ENCODE measurements around the gene DOCK4. TPM values are rescaled to one million over a fixed set of nuclear protein-coding genes. Genes with fewer than 3 reads are reported as not detected.

DOCK4 gene
- total RNA-seq, 1 donor from 2014 or later: 43.5 TPM

DNA sequence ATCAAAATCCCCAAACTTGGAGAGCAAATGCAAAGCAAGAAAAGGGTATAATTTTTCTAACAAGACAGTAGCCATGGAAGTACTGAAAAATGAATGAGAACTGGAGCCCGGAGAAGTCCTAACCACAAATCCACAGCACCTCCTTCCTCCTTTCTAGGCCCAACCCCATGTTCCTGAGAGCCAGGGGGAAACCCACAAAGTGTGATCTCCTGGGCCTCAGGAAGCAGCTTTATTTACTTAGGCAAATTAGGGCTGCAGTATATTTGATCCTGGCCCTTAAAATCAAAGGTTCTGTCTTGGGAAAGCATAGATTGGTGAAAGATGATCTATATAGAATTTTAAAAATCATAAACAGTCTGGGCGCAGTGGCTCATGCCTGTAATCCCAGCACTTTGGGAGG lies 103.0 kb downstream of the DOCK4 start:
- H3K4me3 ChIP-seq: no peak overlapping the region
- H3K36me3 ChIP-seq: no peaks in the 10 kb centered on the region
- peaks cover 0 to 3% of the 10 kb centered on the region in 2 donors for H3K4me1 ChIP-seq
- no peaks in the 10 kb centered on the region for H3K27me3 ChIP-seq
- no peak for DNase-seq (ENCODE audit: low spot score in 2 of 2)
- intact Hi-C loops (cut with DNase I): no loop called here
- H3K27ac ChIP-seq: no peak overlapping the region
- no peaks in the 10 kb centered on the region for H3K9me3 ChIP-seq
- no peak for TF ChIP-seq CTCF (IDR thresholded peaks at IDR 0.05)

DNA sequence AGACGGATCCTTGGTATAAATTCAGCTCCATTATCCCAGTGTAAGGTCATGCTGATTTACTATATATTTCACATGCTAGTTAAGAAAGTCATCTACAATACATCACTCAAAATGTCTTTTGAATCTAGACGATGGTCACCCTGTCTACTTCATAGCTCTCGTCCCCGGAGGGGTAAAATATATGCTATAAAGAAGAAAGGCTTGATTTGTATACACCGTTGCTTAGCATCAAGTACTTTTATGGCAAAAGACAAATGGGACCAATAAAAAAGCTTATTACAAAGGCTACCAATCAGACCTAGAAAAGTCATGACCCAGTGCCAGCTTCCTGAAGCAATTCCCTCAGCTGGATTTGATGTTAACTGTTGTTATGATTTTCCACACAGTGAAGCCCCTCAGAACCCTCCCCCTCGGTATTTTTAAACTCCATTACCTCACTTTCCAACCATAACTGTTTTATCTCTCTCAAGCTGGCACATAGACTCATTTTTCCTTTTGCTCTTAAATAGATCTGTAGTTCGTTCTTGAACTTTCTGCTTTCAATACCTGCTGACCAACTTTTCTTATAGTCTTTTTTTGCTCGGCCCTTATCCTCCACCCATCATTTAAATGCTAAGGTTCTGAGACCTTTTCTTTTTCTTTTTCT lies 104.9 kb downstream of the DOCK4 start:
- intact Hi-C loops (cut with DNase I): no loop called here
- H3K36me3 ChIP-seq: no peaks in the 10 kb centered on the region
- no peak for DNase-seq (ENCODE audit: low spot score in 2 of 2)
- H3K27me3 ChIP-seq: no peaks in the 10 kb centered on the region
- no peak for TF ChIP-seq CTCF (IDR thresholded peaks at IDR 0.05)
- no peaks in the 10 kb centered on the region for H3K4me1 ChIP-seq
- H3K27ac ChIP-seq: peak overlapping the region in 1 of 2 donors; percentile 12
- no peaks in the 10 kb centered on the region for H3K9me3 ChIP-seq
- H3K4me3 ChIP-seq: no peak overlapping the region

GRCh38 chr7:112097524-112097923 lies 108.7 kb downstream of the DOCK4 start:
- no peak for DNase-seq (ENCODE audit: low spot score in 2 of 2)
- Histone ChIP-seq H3K4me1 (no peaks in the 10 kb centered on the region), H3K4me3 (no peak overlapping the region), H3K9me3 (no peaks in the 10 kb centered on the region), H3K36me3 (no peaks in the 10 kb centered on the region), H3K27me3 (no peaks in the 10 kb centered on the region), H3K27ac (no peak overlapping the region)
- intact Hi-C loops (cut with DNase I): no loop called here
- TF ChIP-seq CTCF (IDR thresholded peaks at IDR 0.05): no peak

GRCh38 chr7:112093409-112093808 lies 112.8 kb downstream of the DOCK4 start:
- no peak for TF ChIP-seq CTCF (IDR thresholded peaks at IDR 0.05)
- Histone ChIP-seq H3K9me3 (no peaks in the 10 kb centered on the region), H3K4me3 (no peak overlapping the region)

DNA sequence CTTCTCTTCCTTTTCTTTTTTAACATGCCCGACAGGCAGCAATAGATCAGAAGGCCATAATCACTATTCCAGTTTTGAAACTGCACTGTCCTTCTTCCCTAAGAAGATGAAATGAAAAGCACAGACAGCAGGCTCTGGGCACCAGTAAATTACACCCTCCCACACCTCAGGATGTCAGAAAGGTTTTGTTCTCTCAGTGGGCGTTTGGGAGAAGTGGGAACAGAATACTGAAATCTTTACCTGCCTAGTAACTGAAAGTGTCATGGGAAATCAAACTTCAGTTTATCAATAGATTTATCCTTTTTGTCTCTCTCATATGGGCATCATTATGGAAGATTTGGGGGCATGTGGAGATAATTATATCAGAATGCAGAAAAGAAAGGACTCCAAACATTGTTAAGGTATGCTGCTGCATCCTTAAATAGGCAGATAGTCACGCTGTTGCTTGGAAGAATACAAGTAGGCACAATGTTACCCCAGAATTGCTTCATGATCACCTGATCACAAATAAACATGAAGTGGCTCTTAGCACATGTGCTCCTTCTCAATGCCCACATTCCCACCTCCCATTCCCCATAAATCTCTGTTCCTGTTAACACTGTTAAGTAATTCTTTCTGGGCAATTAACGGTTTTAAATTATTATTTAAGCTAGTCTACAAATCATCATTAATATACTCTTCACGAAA lies 113.3 kb downstream of the DOCK4 start:
- Histone ChIP-seq H3K36me3 (no peaks in the 10 kb centered on the region), H3K27me3 (no peaks in the 10 kb centered on the region), H3K4me3 (no peak overlapping the region), H3K4me1 (no peaks in the 10 kb centered on the region), H3K27ac (no peak overlapping the region), H3K9me3 (no peaks in the 10 kb centered on the region)
- no peak for TF ChIP-seq CTCF (IDR thresholded peaks at IDR 0.05)
- intact Hi-C loops (cut with DNase I): no loop called here
- DNase-seq (ENCODE audit: low spot score in 2 of 2): no peak

More at GRCh38 chr7:112093409-112093808, 112.8 kb downstream of the DOCK4 start:
- H3K4me1 ChIP-seq: no peaks in the 10 kb centered on the region
- intact Hi-C loops (cut with DNase I): no loop called here
- no peaks in the 10 kb centered on the region for H3K36me3 ChIP-seq
- no peaks in the 10 kb centered on the region for H3K27me3 ChIP-seq
- no peak overlapping the region for H3K27ac ChIP-seq
- DNase-seq (ENCODE audit: low spot score in 2 of 2): no peak
